Sigmoid colon (tissue), 7 donors: Measurements from ENCODE around the gene HECW1. TPM values are rescaled to one million over a fixed set of nuclear protein-coding genes. Genes with fewer than 3 reads are reported as not detected.

Experiments
- DNase-seq: peaks from one replicate; pipeline ENCODE4 v3.0.0-alpha.2; 2019
- H3K27ac ChIP-seq, 4 donors: fragments of 200-600 bp; sonication (generic); one replicate each; pipeline ENCODE4 v1.5.1; 2016 to 2019; ENCODE audit warnings: mild to moderate bottlenecking in 1 of 4
- H3K27me3 ChIP-seq, 3 donors: fragments of 200-600 bp; sonication (generic); one replicate each; pipeline ENCODE4 v1.5.1; 2019; ENCODE audit warnings: mild to moderate bottlenecking in 1 of 3
- H3K36me3 ChIP-seq, 4 donors: fragments of 200-600 bp; sonication (generic); one replicate each; pipeline ENCODE4 v1.5.1; 2016 to 2019
- H3K4me1 ChIP-seq, 4 donors: fragments of 200-600 bp; sonication (generic); one replicate each; pipeline ENCODE4 v1.5.1; 2017 to 2019
- H3K4me3 ChIP-seq, 4 donors: fragments of 200-600 bp; sonication (generic); one replicate each; pipeline ENCODE4 v1.5.1; 2017 to 2019; ENCODE audit warnings: mild to moderate bottlenecking in 2 of 4, moderate library complexity in 1 of 4
- H3K9me3 ChIP-seq, 4 donors: fragments of 200-600 bp in 3 of 4; sonication (generic) in 3 of 4; one replicate each; pipeline versions ENCODE4 v1.5.1 to v1.6.1; 2013 to 2019
- EP300 ChIP-seq, 4 donors: sonication (generic); formaldehyde crosslinking; IDR thresholded peaks; one replicate each; pipeline ENCODE4 v1.6.1; 2017; ENCODE audit warnings: antibody characterized with exemption in 4 of 4
- POLR2A ChIP-seq, 2 donors: fragments of 450-650 bp; IDR thresholded peaks; one replicate each; pipeline ENCODE4 v1.6.1; 2016; ENCODE audit warnings: antibody characterized with exemption in 2 of 2, mild to moderate bottlenecking in 2 of 2, moderate library complexity in 2 of 2
- POLR2AphosphoS5 ChIP-seq, 4 donors: sonication (generic); formaldehyde crosslinking; IDR thresholded peaks; one replicate each; pipeline ENCODE4 v1.6.1; 2017; ENCODE audit warnings: antibody characterized with exemption in 4 of 4
- WGBS, 2 donors: extraction: QIAGEN DNeasy Blood & Tissue Kit; methylation state at CpG; one replicate each; pipeline ENCODE4 v1.1.7; 2013; 5-methylcytosine and 5-hydroxymethylcytosine counted together
- intact Hi-C: fragments of 100-400 bp; cut with DNase I; formaldehyde crosslinking; loops from one replicate; pipeline ENCODE4 v1.15.1; 2023
- polyA plus RNA-seq, 3 donors: library from polyadenylated mRNA; stranded (reverse); fragments of 200-250 nt; gene quantifications; one replicate each; pipeline ENCODE4 v1.2.3, GENCODE V29; 2013
- total RNA-seq, 4 donors: library from RNA; depleted of rRNA; stranded (reverse); fragments of >200 nt; gene quantifications; one replicate each; pipeline ENCODE4 v1.1.0, GENCODE V29; 2016
- TF ChIP-seq, protein P1 (sequence below), 4 experiments: fragments of 450-650 bp in 3 of 4; fragments of 200-600 bp in 1 of 4; IDR thresholded peaks; one replicate each; pipeline ENCODE4 v1.5.1; 2016 to 2019; ENCODE audit warnings: antibody characterized with exemption in 4 of 4, mild to moderate bottlenecking in 3 of 4, moderate library complexity in 2 of 4
- donor health status: healthy with polysubstance abuse.
- donor health status: Bipolar disorder and iron deficiency.
- donor health status: healthy.

HECW1 gene
- total and polyA plus RNA-seq, 7 donors = 0.33 to 7.8 (median 1.2) TPM

DNA sequence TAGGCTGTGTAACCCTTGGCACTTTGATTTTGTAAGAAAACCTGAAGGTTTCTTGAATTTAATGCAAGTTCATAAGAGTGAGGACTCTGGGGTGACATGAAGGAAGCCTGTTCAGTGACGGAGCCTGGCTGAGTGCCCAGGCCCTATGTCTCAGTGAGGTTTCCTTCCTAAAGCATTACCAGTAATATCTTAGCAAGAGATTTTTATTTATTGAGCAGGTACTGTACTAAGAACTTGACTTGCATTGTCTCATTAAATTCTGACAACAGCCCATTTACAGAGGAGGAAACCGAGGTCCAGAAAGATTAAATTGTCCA, 197.2 kb downstream of the HECW1 start:
- TF ChIP-seq POLR2A (IDR thresholded peaks at IDR 0.05) (no peak), EP300 (IDR thresholded peaks at IDR 0.05) (no peak)
- TF ChIP-seq, protein P1, sequence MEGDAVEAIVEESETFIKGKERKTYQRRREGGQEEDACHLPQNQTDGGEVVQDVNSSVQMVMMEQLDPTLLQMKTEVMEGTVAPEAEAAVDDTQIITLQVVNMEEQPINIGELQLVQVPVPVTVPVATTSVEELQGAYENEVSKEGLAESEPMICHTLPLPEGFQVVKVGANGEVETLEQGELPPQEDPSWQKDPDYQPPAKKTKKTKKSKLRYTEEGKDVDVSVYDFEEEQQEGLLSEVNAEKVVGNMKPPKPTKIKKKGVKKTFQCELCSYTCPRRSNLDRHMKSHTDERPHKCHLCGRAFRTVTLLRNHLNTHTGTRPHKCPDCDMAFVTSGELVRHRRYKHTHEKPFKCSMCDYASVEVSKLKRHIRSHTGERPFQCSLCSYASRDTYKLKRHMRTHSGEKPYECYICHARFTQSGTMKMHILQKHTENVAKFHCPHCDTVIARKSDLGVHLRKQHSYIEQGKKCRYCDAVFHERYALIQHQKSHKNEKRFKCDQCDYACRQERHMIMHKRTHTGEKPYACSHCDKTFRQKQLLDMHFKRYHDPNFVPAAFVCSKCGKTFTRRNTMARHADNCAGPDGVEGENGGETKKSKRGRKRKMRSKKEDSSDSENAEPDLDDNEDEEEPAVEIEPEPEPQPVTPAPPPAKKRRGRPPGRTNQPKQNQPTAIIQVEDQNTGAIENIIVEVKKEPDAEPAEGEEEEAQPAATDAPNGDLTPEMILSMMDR (IDR thresholded peaks at IDR 0.05) = no peak
- no peak overlapping the region for H3K4me3 ChIP-seq
- peaks cover 0 to 2% (median 0%) of the 10 kb centered on the region in 3 donors for H3K27me3 ChIP-seq
- no peaks in the 10 kb centered on the region for H3K9me3 ChIP-seq
- no peaks in the 10 kb centered on the region for H3K4me1 ChIP-seq
- WGBS, 2 donors = 60 to 63% methylated on average over 2 of the region's 2 CpGs
- H3K36me3 ChIP-seq = no peaks in the 10 kb centered on the region
- intact Hi-C loops = no loop called here
- H3K27ac ChIP-seq = no peak overlapping the region
- no peak for DNase-seq

DNA sequence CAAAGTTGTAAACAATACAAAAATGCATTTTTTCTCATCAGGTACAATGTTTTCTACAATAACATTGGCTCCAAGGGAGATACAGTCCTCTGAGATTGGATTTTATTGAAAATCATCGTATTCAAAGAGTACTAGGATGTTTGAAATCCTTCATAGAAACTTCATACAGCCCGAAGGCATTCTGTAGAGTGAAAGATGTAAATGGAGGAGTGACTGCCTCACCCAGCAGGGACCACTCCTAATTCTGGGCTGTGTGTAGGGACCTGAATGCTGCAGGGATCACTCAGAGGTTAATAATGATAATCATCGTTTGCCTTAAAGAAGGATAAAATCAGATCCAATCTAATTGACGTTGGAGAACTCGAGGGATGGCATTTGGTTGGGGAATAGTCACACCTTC, 198.6 kb downstream of the HECW1 start:
- no peak for DNase-seq
- 84 to 89% methylated on average over 5 of the region's 5 CpGs for WGBS, 2 donors
- Histone ChIP-seq H3K4me3 (no peak overlapping the region), H3K27me3 (peaks cover 0 to 2% (median 0%) of the 10 kb centered on the region in 3 donors), H3K9me3 (no peaks in the 10 kb centered on the region), H3K4me1 (no peaks in the 10 kb centered on the region), H3K27ac (no peak overlapping the region), H3K36me3 (no peaks in the 10 kb centered on the region)
- TF ChIP-seq POLR2AphosphoS5 (IDR thresholded peaks at IDR 0.05) (no peak), EP300 (IDR thresholded peaks at IDR 0.05) (no peak), POLR2A (IDR thresholded peaks at IDR 0.05) (no peak)
- TF ChIP-seq, protein P1 (IDR thresholded peaks at IDR 0.05) = no peak
- intact Hi-C loops = no loop called here

DNA sequence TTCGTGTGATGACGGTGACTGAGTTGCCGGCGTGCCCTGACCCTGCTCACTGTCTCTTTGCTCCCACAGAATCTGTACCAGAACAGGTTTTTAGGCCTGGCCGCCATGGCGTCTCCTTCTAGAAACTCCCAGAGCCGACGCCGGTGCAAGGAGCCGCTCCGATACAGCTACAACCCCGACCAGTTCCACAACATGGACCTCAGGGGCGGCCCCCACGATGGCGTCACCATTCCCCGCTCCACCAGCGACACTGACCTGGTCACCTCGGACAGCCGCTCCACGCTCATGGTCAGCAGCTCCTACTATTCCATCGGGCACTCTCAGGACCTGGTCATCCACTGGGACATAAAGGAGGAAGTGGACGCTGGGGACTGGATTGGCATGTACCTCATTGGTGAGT, 199.2 kb downstream of the HECW1 start:
- no peaks in the 10 kb centered on the region for H3K9me3 ChIP-seq
- WGBS, 2 donors = 93 to 96% methylated on average over 22 of the region's 22 CpGs
- peaks cover 0 to 2% (median 0%) of the 10 kb centered on the region in 3 donors for H3K27me3 ChIP-seq
- H3K4me1 ChIP-seq = no peaks in the 10 kb centered on the region
- H3K4me3 ChIP-seq = no peak overlapping the region
- no peak overlapping the region for H3K27ac ChIP-seq
- H3K36me3 ChIP-seq = no peaks in the 10 kb centered on the region
- intact Hi-C loops = no loop called here
- DNase-seq = no peak
- no peak for TF ChIP-seq EP300 (IDR thresholded peaks at IDR 0.05)
- no peak for TF ChIP-seq POLR2A (IDR thresholded peaks at IDR 0.05)
- TF ChIP-seq POLR2AphosphoS5 (IDR thresholded peaks at IDR 0.05) = no peak
- TF ChIP-seq, protein P1 (IDR thresholded peaks at IDR 0.05) = no peak

DNA sequence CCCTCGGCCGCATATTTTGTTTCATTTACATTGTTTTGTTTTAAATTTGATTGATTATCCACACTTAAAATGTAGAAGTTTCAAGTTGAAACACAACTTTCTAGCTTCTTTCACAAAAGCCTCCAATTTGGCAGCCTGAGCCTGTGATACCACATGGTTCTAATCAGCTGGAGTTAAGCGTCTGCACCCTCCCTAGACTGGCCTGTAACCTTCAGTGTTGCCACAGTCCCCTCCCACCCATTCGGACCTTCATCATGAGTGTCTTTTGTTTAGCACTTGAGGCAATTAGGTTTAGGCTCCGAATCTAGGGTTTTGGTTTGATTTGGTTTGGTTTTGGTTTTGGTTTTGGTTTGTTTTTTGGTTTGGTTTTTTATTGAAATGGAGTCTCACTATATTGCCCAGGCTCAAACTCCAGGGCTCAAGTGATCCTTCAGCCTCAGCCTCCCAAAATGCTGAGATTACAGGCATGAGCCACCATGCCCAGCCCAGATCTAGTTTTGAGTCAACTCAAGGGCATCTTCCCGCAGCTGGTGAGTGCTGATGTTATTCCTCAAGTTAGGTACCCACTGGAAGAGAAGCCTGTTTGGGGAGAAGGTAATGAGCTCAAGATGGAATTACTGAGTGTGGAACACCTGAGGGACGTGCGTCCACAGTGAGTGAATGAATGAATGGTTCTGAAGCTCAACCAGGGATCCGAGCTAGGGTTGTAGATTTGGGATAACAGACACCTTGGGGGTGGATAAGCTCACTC, 201.4 kb downstream of the HECW1 start:
- Histone ChIP-seq H3K27me3 (no peaks in the 10 kb centered on the region), H3K36me3 (no peaks in the 10 kb centered on the region), H3K4me1 (no peaks in the 10 kb centered on the region), H3K9me3 (no peaks in the 10 kb centered on the region), H3K27ac (no peak overlapping the region), H3K4me3 (no peak overlapping the region)
- intact Hi-C loops = no loop called here
- WGBS, 2 donors = 74 to 80% methylated on average over 9 of the region's 9 CpGs
- TF ChIP-seq POLR2AphosphoS5 (IDR thresholded peaks at IDR 0.05) (no peak), EP300 (IDR thresholded peaks at IDR 0.05) (no peak), POLR2A (IDR thresholded peaks at IDR 0.05) (no peak)
- TF ChIP-seq, protein P1 (IDR thresholded peaks at IDR 0.05) = no peak
- DNase-seq = no peak
